Sigmoid colon (tissue), 7 donors: ENCODE measurements around the gene SAMD14. TPM values are rescaled to one million over a fixed set of nuclear protein-coding genes. Genes with fewer than 3 reads are reported as not detected.
A peak's percentile ranks its signal among the peaks of the same experiment; 100 is the strongest.

Experiments
- DNase-seq: peaks from one replicate; pipeline ENCODE4 v3.0.0-alpha.2; 2019
- H3K27ac ChIP-seq, 4 donors: fragments of 200-600 bp; sonication (generic); one replicate each; pipeline ENCODE4 v1.5.1; 2016 to 2019; ENCODE audit warnings: mild to moderate bottlenecking in 1 of 4
- H3K27me3 ChIP-seq, 3 donors: fragments of 200-600 bp; sonication (generic); one replicate each; pipeline ENCODE4 v1.5.1; 2019; ENCODE audit warnings: mild to moderate bottlenecking in 1 of 3
- H3K36me3 ChIP-seq, 4 donors: fragments of 200-600 bp; sonication (generic); one replicate each; pipeline ENCODE4 v1.5.1; 2016 to 2019
- H3K4me1 ChIP-seq, 4 donors: fragments of 200-600 bp; sonication (generic); one replicate each; pipeline ENCODE4 v1.5.1; 2017 to 2019
- H3K4me3 ChIP-seq, 4 donors: fragments of 200-600 bp; sonication (generic); one replicate each; pipeline ENCODE4 v1.5.1; 2017 to 2019; ENCODE audit warnings: mild to moderate bottlenecking in 2 of 4, moderate library complexity in 1 of 4
- H3K9me3 ChIP-seq, 4 donors: fragments of 200-600 bp in 3 of 4; sonication (generic) in 3 of 4; one replicate each; pipeline versions ENCODE4 v1.5.1 to v1.6.1; 2013 to 2019
- CTCF ChIP-seq, 4 experiments: fragments of 450-650 bp in 3 of 4; fragments of 200-600 bp in 1 of 4; IDR thresholded peaks; one replicate each; pipeline ENCODE4 v1.5.1; 2016 to 2019; ENCODE audit warnings: antibody characterized with exemption in 4 of 4, mild to moderate bottlenecking in 3 of 4, moderate library complexity in 2 of 4
- EP300 ChIP-seq, 4 donors: sonication (generic); formaldehyde crosslinking; IDR thresholded peaks; one replicate each; pipeline ENCODE4 v1.6.1; 2017; ENCODE audit warnings: antibody characterized with exemption in 4 of 4
- POLR2A ChIP-seq, 2 donors: fragments of 450-650 bp; IDR thresholded peaks; one replicate each; pipeline ENCODE4 v1.6.1; 2016; ENCODE audit warnings: antibody characterized with exemption in 2 of 2, mild to moderate bottlenecking in 2 of 2, moderate library complexity in 2 of 2
- POLR2AphosphoS5 ChIP-seq, 4 donors: sonication (generic); formaldehyde crosslinking; IDR thresholded peaks; one replicate each; pipeline ENCODE4 v1.6.1; 2017; ENCODE audit warnings: antibody characterized with exemption in 4 of 4
- WGBS, 2 donors: extraction: QIAGEN DNeasy Blood & Tissue Kit; methylation state at CpG; one replicate each; pipeline ENCODE4 v1.1.7; 2013; 5-methylcytosine and 5-hydroxymethylcytosine counted together
- intact Hi-C: fragments of 100-400 bp; cut with DNase I; formaldehyde crosslinking; loops from one replicate; pipeline ENCODE4 v1.15.1; 2023
- polyA plus RNA-seq, 3 donors: library from polyadenylated mRNA; stranded (reverse); fragments of 200-250 nt; gene quantifications; one replicate each; pipeline ENCODE4 v1.2.3, GENCODE V29; 2013
- total RNA-seq, 4 donors: library from RNA; depleted of rRNA; stranded (reverse); fragments of >200 nt; gene quantifications; one replicate each; pipeline ENCODE4 v1.1.0, GENCODE V29; 2016
- donor health status: healthy with polysubstance abuse.
- donor health status: Bipolar disorder and iron deficiency.
- donor health status: healthy.

SAMD14 gene
- total and polyA plus RNA-seq, 7 donors = 0.16 to 2.5 (median 0.92) TPM

GRCh38 chr17:50071692-50072091 lies 58.3 kb downstream of the SAMD14 start:
- H3K27me3 ChIP-seq = no peaks in the 10 kb centered on the region
- no peak for DNase-seq
- no peaks in the 10 kb centered on the region for H3K9me3 ChIP-seq
- no peaks in the 10 kb centered on the region for H3K4me1 ChIP-seq
- no peak for TF ChIP-seq POLR2AphosphoS5 (IDR thresholded peaks at IDR 0.05)
- 78 to 86% methylated on average over 6 of the region's 6 CpGs for WGBS, 2 donors
- peaks cover 20 to 79% (median 59%) of the 10 kb centered on the region in 4 donors for H3K36me3 ChIP-seq
- H3K27ac ChIP-seq = no peak overlapping the region
- intact Hi-C loops = no loop called here
- no peak overlapping the region for H3K4me3 ChIP-seq

GRCh38 chr17:50070908-50071680 lies 58.9 kb downstream of the SAMD14 start:
- 97 to 98% methylated on average over 16 of the region's 16 CpGs for WGBS, 2 donors
- intact Hi-C loops = no loop called here

GRCh38 chr17:50067996-50068395 lies 62.0 kb downstream of the SAMD14 start:
- H3K4me1 ChIP-seq = peaks cover 0 to 28% (median 28%) of the 10 kb centered on the region in 4 donors
- no peak for TF ChIP-seq POLR2A (IDR thresholded peaks at IDR 0.05)
- no peak for TF ChIP-seq EP300 (IDR thresholded peaks at IDR 0.05)
- no peak for TF ChIP-seq CTCF (IDR thresholded peaks at IDR 0.05)
- TF ChIP-seq POLR2AphosphoS5 (IDR thresholded peaks at IDR 0.05) = no peak
- 96 to 97% methylated on average over 13 of the region's 13 CpGs for WGBS, 2 donors
- H3K27me3 ChIP-seq = no peaks in the 10 kb centered on the region
- H3K27ac ChIP-seq = no peak overlapping the region
- H3K36me3 ChIP-seq = peaks cover 20 to 43% (median 35%) of the 10 kb centered on the region in 4 donors
- no peak for DNase-seq
- intact Hi-C loops = no loop called here
- no peak overlapping the region for H3K4me3 ChIP-seq
- H3K9me3 ChIP-seq = no peaks in the 10 kb centered on the region

More at GRCh38 chr17:50070908-50071680, 58.9 kb downstream of the SAMD14 start:
- Histone ChIP-seq H3K27ac (no peak overlapping the region), H3K9me3 (no peaks in the 10 kb centered on the region), H3K4me1 (no peaks in the 10 kb centered on the region), H3K4me3 (no peak overlapping the region), H3K27me3 (no peaks in the 10 kb centered on the region), H3K36me3 (peaks cover 20 to 73% (median 53%) of the 10 kb centered on the region in 4 donors)
- TF ChIP-seq POLR2A (IDR thresholded peaks at IDR 0.05) (no peak), CTCF (IDR thresholded peaks at IDR 0.05) (no peak), POLR2AphosphoS5 (IDR thresholded peaks at IDR 0.05) (no peak), EP300 (IDR thresholded peaks at IDR 0.05) (no peak)
- DNase-seq = no peak

- TF ChIP-seq POLR2AphosphoS5 (IDR thresholded peaks at IDR 0.05) (no peak), EP300 (IDR thresholded peaks at IDR 0.05) (no peak), CTCF (IDR thresholded peaks at IDR 0.05) (no peak), POLR2A (IDR thresholded peaks at IDR 0.05) (no peak)
- intact Hi-C loops = no loop called here
- H3K36me3 ChIP-seq = peaks cover 20 to 34% (median 30%) of the 10 kb centered on the region in 4 donors
Measured at GRCh38 chr17:50066995-50067394, 63.0 kb downstream of the SAMD14 start.

GRCh38 chr17:50065056-50065455 lies 64.9 kb downstream of the SAMD14 start:
- H3K36me3 ChIP-seq = peaks cover 7 to 18% (median 16%) of the 10 kb centered on the region in 4 donors
- peaks cover 0 to 58% (median 57%) of the 10 kb centered on the region in 4 donors for H3K4me1 ChIP-seq
- peak overlapping the region; percentile 91 to 96 (median 94) for H3K27ac ChIP-seq
- H3K4me3 ChIP-seq = no peak overlapping the region
- WGBS, 2 donors = 70 to 84% methylated on average over 3 of the region's 3 CpGs
- H3K27me3 ChIP-seq = no peaks in the 10 kb centered on the region
- intact Hi-C loops = loop anchor here (2.0 kb wide), 1 partner anchor 38 kb away; no protein-coding TSS in a partner anchor
- no peak for DNase-seq
- no peaks in the 10 kb centered on the region for H3K9me3 ChIP-seq
- TF ChIP-seq CTCF (IDR thresholded peaks at IDR 0.05) (no peak), POLR2A (IDR thresholded peaks at IDR 0.05) (no peak), POLR2AphosphoS5 (IDR thresholded peaks at IDR 0.05) (no peak), EP300 (IDR thresholded peaks at IDR 0.05) (no peak)

More at GRCh38 chr17:50066995-50067394, 63.0 kb downstream of the SAMD14 start:
- peak overlapping the region in 2 of 4 donors; percentile 91 to 96 for H3K27ac ChIP-seq
- DNase-seq = no peak
- WGBS, 2 donors = 96% methylated on average over 2 of the region's 2 CpGs
- peaks cover 0 to 38% (median 38%) of the 10 kb centered on the region in 4 donors for H3K4me1 ChIP-seq
- no peaks in the 10 kb centered on the region for H3K27me3 ChIP-seq
- no peak overlapping the region for H3K4me3 ChIP-seq
- no peaks in the 10 kb centered on the region for H3K9me3 ChIP-seq
